WTC11 (cell line): ENCODE results near the gene NUP210.

ENCODE experiments used
- ELF4 ChIP-seq: sonication (generic); formaldehyde crosslinking; IDR thresholded peaks from 2 replicates; pipeline ENCODE4 v1.8.1; 2022; ENCODE audit warnings: low read depth, mild to moderate bottlenecking, moderate library complexity, missing genetic modification reagents
- FOXJ3 ChIP-seq: sonication (generic); formaldehyde crosslinking; IDR thresholded peaks from 2 replicates; pipeline ENCODE4 v1.9.0; 2021; ENCODE audit warnings: missing genetic modification reagents, mild to moderate bottlenecking, borderline replicate concordance
- FOXP1 ChIP-seq: sonication (generic); formaldehyde crosslinking; IDR thresholded peaks from 2 replicates; pipeline ENCODE4 v1.8.0; 2022; ENCODE audit warnings: missing genetic modification reagents, mild to moderate bottlenecking, moderate library complexity, borderline replicate concordance
- GTF2I ChIP-seq: fragments of 250-450 bp; sonication (Bioruptor Pico); conservative IDR thresholded peaks from 2 replicates; pipeline ENCODE4 v1.4.0; 2021; ENCODE audit warnings: mild to moderate bottlenecking
- JAZF1 ChIP-seq: fragments of 250-450 bp; sonication (Bioruptor Pico); IDR thresholded peaks from 2 replicates; pipeline ENCODE4 v1.9.0; 2021; ENCODE audit warnings: moderate library complexity, mild to moderate bottlenecking, inconsistent platforms
- NFYB ChIP-seq: sonication (generic); formaldehyde crosslinking; conservative IDR thresholded peaks from 2 replicates; pipeline ENCODE4 v1.8.0; 2022; ENCODE audit warnings: low read depth, missing genetic modification reagents
- SMAD4 ChIP-seq: sonication (generic); formaldehyde crosslinking; IDR thresholded peaks from 2 replicates; pipeline ENCODE4 v1.8.0; 2022; ENCODE audit warnings: mild to moderate bottlenecking, missing genetic modification reagents
- ZMAT4 ChIP-seq: fragments of 250-450 bp; sonication (Bioruptor Pico); IDR thresholded peaks from 2 replicates; pipeline ENCODE4 v1.9.0; 2021; ENCODE audit warnings: mild to moderate bottlenecking
- TF ChIP-seq, protein P1 (sequence below): fragments of 200-600 bp; IDR thresholded peaks from 2 replicates; pipeline ENCODE4 v1.8.0; 2022; ENCODE audit warnings: antibody characterized with exemption
- TF ChIP-seq, protein P2 (sequence below): sonication (generic); formaldehyde crosslinking; IDR thresholded peaks from 2 replicates; pipeline ENCODE4 v1.8.1; 2022; ENCODE audit warnings: missing genetic modification reagents, borderline replicate concordance
- TF ChIP-seq, protein P3 (sequence below): sonication (generic); formaldehyde crosslinking; IDR thresholded peaks from 2 replicates; pipeline ENCODE4 v1.8.1; 2022; ENCODE audit warnings: low read depth, missing genetic modification reagents, borderline replicate concordance

GRCh38 chr3:13266651-13267362, 153.3 kb downstream of the NUP210 start:
- TF ChIP-seq, protein P1, sequence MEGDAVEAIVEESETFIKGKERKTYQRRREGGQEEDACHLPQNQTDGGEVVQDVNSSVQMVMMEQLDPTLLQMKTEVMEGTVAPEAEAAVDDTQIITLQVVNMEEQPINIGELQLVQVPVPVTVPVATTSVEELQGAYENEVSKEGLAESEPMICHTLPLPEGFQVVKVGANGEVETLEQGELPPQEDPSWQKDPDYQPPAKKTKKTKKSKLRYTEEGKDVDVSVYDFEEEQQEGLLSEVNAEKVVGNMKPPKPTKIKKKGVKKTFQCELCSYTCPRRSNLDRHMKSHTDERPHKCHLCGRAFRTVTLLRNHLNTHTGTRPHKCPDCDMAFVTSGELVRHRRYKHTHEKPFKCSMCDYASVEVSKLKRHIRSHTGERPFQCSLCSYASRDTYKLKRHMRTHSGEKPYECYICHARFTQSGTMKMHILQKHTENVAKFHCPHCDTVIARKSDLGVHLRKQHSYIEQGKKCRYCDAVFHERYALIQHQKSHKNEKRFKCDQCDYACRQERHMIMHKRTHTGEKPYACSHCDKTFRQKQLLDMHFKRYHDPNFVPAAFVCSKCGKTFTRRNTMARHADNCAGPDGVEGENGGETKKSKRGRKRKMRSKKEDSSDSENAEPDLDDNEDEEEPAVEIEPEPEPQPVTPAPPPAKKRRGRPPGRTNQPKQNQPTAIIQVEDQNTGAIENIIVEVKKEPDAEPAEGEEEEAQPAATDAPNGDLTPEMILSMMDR, result no peak
- no peak for TF ChIP-seq FOXP1 (CRISPR knock-in tag)
- TF ChIP-seq, protein P2, sequence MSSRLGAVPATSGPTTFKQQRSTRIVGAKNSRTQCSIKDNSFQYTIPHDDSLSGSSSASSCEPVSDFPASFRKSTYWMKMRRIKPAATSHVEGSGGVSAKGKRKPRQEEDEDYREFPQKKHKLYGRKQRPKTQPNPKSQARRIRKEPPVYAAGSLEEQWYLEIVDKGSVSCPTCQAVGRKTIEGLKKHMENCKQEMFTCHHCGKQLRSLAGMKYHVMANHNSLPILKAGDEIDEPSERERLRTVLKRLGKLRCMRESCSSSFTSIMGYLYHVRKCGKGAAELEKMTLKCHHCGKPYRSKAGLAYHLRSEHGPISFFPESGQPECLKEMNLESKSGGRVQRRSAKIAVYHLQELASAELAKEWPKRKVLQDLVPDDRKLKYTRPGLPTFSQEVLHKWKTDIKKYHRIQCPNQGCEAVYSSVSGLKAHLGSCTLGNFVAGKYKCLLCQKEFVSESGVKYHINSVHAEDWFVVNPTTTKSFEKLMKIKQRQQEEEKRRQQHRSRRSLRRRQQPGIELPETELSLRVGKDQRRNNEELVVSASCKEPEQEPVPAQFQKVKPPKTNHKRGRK (CRISPR knock-in tag), result no peak
- TF ChIP-seq, protein P3, sequence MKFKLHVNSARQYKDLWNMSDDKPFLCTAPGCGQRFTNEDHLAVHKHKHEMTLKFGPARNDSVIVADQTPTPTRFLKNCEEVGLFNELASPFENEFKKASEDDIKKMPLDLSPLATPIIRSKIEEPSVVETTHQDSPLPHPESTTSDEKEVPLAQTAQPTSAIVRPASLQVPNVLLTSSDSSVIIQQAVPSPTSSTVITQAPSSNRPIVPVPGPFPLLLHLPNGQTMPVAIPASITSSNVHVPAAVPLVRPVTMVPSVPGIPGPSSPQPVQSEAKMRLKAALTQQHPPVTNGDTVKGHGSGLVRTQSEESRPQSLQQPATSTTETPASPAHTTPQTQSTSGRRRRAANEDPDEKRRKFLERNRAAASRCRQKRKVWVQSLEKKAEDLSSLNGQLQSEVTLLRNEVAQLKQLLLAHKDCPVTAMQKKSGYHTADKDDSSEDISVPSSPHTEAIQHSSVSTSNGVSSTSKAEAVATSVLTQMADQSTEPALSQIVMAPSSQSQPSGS (CRISPR knock-in tag), result no peak
- no peak for TF ChIP-seq ELF4 (CRISPR knock-in tag)
- no peak for TF ChIP-seq NFYB (CRISPR knock-in tag)
- no peak for TF ChIP-seq JAZF1 (CRISPR knock-in tag)
- TF ChIP-seq GTF2I (CRISPR knock-in tag), result no peak
- no peak for TF ChIP-seq ZMAT4 (CRISPR knock-in tag)
- TF ChIP-seq SMAD4 (CRISPR knock-in tag), result no peak
- TF ChIP-seq FOXJ3, result no peak
